Stimulated activated CD8-positive, alpha-beta memory T cell treated with anti-CD3 and anti-CD28 coated beads, Interleukin-12 subunit alpha, Interleukin-12 subunit beta, amount 100 ng/mL, for 24 hours (primary cell): ENCODE data around the gene P2RY2.

ENCODE experiments used
- DNase-seq: peaks from one replicate; pipeline ENCODE4 v3.0.0-alpha.2; 2020; ENCODE audit errors: extremely low read depth

P2RY2 gene

DNA sequence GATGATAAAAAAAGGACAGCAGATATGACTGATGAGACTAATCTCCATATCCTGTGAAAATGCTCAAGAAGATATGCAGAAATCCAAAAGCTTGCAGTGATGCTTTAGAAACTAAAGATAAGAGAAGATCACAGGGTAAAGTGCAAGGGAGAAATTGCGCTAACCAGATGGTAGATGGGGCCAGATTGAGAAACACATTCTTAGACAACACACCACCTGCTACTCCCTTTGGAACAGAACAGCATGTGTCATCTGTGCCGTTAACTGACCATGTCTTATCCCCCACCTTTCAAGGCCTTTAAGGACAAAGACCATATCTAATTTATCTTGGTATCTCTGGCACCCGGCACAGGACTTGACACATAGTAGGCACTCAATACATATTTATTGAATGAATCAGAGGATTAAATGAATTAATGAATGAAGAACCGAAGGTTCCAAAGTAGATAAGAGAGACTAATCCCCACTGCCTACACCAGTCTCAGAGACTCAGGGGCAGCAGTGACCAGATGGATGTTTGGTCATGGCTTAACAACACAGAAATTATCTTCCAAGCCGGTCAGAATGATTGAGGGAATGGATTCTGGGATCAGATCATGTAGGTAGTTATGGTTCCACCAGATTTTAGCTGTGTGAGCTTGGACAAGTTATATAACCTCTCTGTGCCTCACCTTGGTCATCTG is 12.3 kb upstream of the P2RY2 start:
- no peak for DNase-seq

DNA sequence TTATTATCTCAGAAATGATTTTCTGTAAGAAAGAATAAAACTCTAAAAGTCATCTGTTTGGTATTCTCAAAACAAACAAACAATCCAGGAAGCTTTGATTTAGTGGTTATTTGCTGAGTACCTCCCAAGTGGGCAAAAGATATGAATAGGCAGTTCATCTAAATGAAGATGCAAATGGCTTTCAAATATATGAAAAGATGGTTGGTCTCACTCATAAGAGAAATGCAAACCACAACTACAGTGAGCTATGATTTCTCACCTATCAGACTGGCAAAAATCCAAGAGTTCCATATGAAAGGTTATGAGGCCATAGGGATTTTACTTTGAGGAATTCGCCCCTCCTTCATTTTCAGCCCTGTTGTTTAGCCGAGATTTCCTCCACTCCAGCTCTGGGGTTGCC is 11.3 kb upstream of the P2RY2 start:
- DNase-seq, result no peak

DNA sequence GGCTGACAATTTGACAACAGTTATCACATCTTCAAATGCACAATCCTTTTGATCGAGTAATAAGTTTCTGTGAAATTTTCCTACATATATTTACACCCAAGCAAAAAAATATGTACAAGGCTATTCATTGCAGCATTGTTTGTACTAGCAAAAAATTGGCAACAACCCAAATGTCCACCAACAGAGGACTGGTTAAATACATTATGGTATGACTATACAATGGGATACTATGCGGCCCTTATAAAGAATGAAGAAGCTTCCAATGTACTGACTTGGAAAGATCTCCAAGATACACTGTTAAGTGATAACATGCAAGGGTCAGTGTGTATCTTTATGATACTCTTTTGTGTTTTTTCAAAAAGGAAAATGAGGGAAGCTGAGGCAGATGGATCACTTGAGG is 8.2 kb upstream of the P2RY2 start:
- no peak for DNase-seq

DNA sequence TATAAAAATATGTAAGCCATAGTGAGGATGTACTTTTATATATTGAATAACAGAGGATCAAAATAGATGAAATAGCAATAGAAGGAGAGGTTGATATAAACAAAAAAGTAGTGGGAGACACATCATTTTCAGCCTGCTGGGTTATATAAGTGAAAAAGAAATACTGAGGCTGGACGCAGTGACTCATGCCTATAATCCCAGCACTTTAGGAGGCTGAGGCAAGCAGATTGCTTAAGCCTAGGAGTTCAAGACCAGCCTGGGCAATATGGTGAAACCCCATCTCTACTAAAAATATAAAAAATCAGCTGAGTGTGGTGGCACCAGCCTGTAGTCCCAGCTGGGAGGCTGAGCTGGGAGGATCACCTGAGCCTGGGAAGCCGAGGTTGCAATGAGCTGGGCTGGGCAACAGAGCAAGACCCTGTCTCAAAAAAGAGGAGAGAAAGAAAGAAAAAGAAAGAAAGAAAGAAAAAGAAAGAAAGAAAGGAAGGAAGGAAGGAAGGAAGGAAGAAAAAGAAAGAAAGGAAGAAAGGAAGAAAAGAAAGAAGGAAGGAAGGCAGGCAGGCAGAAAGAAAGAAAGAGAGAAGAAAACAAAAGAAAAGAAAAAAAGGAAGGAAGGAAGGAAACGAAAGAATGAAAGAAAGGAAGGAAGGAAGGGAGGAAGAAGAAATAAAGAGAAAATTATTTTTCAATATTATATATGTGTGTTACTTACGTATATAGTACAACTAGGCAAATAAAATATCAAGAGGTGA is 7.0 kb upstream of the P2RY2 start:
- no peak for DNase-seq

DNA sequence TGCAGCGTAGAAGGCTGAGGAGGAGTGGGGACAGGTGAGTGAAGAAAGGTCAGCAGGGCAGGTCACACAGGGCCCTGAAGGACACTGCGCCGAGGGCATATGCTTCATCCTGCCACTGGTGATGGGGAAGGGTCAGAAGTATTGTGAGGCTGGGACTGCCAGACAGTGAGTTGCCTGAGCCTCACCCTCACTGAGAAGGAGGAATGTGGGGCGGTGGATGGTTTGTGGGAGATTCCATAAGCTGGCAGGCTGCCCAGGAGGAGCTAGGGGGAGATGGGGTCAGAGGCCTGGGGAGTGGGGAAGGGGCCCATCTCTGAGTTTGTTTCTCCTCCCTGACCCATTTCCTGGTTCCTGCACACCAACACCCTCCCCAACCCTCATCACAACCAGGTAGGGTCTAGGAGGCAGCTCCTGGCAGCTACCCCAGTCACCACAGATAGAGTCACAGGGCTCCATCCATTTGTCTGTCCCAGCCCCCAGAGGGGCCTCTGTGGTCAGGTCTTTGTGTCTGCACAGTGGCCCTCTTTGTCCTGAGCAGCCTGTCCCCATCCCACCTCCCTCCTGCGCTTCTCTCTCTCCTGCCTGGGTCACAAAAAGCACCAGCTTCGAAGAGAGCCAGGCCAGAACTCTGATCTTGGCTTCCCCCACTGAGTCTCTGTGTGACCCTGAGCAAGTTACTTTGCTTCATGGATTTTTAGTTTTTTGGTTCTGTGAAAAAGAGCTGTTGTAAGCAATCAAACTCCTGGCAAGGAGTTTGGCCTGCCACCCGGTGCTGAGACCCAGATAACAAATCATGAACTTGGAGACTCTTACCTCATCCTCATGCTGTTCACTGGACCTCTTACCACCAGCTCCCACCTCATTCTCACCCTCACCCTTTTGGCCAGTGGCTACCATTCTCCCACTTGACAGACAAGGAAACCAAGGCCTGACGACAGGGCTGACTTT is 4.6 kb upstream of the P2RY2 start:
- DNase-seq, result no peak

DNA sequence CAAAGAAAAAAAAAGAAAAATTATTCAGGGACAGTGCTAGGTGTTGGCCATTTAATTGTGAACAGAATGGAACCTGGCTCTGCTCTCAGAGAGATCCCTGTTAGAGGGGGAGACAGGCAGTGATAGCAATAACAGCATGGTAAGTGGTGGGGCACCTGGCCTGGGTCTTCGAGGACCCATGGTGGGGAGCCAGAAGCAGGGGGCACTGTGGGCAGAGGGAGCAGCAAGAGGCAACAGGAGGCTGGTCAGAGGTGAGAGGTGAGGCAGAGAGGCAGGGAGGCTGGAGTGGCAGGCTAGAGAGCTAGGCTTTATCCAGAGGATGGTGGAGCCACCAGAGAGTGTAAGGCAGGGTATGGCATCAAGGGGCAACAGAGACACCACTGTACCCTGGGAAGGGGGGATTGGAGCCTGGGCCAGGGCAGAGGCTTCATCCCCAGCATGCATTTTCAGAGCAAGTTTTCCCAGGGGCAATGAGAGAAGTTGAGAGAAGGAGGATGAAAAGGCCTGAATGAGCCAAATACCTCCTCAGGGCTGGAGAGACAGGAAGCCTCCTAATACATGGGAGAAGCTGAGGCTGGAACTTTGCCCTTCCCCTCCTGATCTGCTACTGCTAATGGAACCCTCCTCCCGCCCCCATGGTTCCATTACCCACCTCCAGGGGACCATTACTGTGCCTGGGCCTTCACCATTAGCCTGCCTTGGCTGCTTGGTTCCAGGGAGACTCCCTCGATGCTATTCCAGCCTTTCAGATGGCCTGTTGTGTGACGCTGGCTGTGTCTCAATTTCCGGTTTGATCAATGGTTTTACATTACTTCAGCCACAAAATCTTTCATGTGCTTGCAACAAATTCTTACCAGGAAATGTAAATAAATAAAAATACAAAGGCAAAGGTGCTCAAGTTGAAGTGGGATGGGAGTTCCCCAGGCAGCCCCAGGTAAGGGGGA is 2.6 kb upstream of the P2RY2 start:
- no peak for DNase-seq

DNA sequence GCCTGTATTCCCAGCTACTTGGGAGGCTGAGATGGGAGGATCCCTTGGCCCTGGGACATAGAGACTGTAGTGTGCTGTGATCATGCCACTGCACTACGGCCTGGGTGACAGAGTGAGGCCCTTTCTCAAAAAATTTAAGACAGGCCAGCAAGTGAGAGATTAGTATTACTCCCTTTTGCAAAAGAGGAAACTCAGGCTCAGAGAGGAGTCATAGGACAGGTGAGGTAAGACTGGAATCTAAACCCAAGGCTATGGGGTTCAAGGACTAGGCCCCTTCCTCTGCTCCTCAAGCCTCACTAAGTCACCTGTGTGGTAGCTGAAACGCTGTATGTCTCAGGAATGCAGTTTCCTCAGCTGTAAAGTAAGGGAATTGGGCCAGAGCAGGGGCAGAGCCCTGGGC is 1.6 kb upstream of the P2RY2 start:
- DNase-seq, result no peak

DNA sequence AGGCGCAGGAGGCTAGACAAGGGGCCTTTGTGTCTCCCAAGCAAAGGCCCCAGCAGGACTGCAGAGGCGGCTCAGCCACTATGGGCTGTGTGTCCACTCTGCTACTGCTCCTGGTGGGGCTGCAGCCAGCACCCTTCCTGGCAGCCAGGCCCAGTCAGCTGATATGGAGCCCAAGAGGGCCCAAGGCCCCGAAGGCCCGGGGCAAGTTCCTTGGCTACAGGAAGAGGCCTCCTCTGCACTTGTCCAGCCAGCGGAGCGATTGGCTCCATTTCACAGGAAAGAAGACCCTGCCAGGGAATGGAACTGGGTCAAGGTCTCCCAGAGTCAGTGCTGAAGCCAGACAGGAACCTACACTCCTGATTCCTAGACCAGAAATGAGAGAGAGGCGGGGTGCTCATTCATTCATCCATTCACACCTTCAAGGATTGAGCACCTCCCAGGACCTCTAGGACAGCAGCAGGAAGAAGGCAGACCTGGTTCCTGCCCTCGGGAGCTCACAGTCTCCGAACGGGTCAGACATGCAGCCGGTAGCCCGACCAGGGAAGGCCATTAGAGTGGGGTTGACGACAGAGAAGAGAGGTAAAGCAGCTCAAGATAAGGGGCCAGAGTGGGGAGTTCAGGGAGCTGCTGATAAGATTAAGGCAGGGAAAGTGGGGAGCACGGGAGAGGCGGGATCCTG is 811 bp upstream of the P2RY2 start:
- DNase-seq, result no peak

DNA sequence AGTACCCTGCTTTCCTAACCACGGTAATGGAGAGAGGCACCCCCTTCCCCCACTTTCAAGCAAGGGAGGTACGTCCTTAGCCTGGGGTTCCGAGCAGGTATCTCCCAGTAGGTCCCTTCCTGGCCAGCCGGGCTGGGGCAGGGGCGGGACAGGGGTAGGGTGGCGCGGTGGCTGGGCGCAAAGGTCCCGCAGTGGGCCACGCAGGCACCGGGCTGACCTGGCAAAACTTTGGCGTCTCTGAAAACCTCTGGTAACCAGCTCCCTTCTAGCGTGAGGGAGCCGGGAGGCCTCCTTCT is 323 bp upstream of the P2RY2 start:
- no peak for DNase-seq

DNA sequence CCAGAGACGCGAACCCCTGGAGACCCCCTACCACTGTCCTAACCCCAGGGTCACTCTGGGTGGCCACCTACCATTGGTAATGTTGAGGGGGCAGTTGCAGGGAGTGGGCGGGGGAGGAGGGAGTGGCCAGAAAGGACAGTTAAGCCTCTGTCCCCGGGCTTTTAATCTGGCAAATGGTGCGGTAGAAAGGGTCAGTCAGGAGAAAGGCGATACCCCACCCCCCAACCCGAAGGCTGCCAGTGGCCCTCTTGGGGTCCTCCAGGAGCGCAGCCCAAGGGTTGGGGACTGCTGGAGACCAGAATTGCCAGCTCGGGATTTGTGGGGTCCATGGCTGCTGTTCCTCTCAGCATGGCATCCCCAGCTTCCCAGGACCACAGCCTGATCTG is 742 bp downstream of the P2RY2 start:
- no peak for DNase-seq

DNA sequence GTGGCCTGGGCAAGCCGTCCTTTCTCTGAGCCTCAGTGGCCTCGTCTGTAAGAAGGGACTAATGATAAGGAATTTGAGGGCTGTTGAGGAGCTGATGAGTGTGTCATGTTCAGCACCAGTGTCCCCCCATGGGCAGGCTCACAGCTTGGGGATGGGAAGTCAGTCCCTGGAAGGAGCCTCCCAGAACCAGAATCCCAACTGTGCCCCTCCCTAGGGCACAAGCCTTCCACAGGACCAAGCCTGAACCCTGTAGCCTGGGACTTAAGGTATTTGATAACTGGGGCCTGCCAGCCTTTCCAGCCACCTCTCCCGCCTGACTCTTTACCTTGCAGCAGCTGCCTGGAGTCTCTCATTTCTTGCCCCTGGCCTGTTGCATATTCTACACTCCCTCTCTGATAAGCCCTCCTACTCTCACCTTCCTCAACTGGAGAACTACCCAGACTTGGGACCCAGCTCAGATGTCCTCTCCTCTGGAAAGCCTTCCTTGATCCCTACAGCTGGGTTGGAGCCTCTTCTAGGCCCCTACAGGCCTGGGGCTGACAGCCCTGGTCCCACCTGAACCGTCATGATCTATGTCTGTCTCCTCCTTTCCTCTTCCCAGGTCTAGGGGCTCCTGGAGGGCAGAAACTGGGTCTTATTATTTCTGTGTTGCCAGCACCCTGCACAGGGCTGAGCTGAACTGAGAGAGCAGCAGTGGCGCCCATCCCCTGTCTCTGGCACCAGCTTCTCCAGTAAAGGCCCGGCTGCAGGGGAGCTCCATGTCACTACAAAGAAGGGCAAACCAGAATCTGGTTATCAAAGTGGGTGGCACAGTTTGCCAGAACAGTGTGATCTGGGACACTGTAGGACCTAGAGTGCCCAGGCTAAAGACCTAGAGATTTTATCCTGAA is 1.6 kb downstream of the P2RY2 start:
- no peak for DNase-seq

DNA sequence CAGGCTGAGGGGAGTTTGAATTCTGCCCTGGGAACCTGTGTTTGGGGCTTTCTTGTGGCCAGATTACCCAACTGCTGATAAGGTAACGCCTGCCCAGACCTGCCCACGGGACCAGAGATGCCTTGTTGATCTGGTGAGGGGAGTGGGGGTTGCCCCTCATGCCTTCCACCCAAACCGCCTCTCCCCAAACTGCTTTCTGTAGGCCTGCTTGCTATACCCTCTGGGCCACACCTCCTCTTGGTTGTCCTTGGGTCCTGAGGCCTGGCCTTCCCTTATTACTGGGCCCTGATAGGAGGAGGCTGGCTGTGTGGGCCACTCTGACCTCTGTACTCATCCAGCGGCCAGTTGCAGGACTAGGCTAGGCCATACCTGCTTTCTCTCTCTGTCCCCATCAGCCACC is 3.4 kb downstream of the P2RY2 start:
- no peak for DNase-seq

DNA sequence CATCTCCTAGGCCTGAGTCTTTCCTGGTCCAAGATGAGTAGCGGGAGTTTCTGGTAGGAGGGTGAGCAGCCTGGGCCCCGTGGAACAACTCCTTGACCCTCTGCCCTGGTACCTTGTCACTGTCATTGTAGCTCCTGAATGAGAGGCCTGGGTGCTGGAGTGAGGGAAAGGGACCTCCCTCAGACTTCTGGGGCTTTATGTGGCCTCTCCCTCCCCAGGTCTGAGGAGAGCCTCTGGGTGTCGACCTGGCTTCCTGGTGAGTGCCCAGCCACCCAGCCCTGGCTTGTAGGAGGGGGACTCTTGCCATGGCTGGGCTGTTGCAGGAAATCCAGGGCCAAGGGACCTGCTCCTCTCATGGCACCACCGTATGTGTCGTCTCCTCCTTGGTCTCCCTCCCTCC is 3.9 kb downstream of the P2RY2 start:
- DNase-seq, result no peak

DNA sequence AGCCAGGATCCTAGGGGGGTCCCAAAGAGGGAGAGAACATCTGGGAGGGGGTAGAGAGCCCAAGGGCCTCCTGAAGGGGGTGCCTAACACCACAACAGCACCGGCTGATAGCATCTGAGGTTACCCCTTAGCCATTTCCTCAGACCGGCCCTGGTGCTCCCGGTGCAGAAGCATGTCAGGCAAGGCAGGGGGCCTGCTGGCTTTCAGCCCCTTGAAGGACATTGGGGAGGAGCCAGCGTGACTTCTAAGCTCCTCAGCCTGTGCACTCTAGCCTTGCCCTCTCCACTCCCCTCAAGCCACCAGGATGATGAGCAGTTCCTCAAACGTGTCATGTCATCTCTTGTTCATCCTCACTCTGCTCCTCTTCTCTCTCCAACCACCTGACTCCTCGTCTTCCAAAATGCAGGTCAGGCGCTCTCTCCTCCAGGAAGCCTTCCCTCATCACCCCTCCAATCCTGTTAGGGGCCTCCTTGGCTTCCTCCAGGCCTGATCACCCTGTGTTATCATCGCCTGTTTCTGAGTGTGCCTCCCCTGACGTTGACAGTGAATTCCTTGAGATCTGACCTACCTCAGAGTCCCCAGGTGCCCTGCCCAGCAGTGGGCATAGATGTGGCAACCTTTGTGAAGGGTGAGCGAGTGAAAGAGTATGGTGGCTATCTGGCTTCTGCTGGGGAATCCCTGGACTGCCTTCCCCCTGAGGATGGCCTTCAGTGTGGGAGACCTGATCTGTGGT is 6.1 kb downstream of the P2RY2 start:
- DNase-seq, result no peak

DNA sequence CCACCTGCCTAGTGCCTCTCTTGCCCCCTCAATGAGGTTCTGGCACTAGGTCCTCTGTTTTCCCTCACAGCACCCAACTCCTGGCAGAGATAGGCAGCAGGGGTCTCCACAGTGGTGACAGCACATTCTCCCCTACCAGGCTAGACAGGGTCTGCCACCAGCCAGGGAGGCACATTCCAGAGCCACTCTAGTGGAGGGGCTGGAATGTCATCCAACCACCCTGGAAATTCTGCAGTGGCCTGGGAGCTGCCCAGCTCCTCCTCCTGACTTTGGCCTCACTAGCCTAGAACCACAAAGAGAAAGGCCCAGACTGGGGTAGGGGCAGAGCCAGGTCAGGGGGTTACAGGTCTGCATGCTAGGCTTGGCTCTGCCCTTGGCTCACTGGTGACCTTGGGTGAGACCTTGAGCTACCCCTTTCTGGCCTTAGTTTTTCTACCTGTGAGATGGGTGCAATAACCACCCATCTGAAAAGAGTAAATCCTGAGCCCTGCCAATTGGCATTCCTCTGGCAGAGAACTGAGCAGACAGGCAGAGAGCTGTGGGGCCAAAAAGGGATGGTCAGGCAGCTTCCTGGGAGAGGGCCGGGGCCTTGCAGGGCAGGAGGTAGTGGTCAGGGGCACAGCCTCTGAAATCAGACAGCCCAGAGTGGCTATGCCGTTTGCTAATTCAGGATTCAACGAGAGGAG is 7.1 kb downstream of the P2RY2 start:
- no peak for DNase-seq

DNA sequence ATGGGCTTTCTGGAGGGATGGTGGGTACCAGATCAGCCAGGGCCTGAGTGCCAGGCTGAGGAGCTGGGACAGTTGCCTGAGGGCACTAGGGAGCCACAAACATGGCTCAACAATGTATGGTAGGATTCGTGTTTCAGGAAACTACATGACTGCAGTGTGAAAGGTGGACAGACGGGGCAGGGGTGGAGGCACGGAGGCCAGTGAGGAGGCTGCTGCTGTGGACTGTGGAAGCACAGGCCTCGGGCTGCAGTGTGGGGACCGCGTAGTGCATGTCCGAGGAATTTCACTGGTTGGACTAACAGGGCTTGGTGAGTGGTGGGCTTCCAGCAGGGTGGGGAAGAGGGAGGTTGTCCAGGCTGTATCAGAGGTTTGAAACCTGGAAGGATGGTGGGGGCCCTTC is 7.8 kb downstream of the P2RY2 start:
- DNase-seq, result no peak

DNA sequence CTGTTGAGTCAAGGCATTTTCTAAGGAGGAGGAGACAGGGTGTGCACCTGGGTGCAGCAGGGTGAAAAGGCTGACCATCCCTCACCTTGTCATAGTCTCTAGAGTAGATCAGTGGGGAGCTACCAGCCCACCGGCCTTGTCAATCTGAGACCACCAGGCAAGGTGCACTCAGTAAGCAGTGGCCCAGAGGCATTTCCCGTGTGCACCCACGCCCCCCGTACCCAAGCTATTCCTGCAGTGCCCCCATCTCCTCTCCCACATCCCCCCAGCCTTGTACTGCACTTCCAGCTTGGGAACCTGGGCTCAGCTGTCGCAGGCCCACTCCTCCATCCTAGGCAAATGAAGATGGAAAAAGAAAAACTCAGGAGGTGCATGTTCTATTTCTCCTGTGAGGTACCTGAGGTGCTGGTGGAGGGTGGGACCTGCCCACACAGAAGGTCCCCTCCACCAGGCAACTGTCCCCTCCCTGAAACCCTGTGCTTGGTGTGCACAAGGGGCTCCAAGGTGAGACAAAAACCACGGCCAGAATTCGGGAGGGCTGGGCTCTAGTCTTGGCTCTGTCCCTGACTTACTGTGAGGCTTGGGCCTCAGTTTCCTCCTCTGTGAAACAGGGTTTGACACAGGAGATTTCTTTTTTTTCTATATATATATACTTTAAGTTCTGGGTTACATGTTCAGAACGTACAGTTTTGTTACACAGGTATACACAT is 8.4 kb downstream of the P2RY2 start:
- DNase-seq, result no peak

DNA sequence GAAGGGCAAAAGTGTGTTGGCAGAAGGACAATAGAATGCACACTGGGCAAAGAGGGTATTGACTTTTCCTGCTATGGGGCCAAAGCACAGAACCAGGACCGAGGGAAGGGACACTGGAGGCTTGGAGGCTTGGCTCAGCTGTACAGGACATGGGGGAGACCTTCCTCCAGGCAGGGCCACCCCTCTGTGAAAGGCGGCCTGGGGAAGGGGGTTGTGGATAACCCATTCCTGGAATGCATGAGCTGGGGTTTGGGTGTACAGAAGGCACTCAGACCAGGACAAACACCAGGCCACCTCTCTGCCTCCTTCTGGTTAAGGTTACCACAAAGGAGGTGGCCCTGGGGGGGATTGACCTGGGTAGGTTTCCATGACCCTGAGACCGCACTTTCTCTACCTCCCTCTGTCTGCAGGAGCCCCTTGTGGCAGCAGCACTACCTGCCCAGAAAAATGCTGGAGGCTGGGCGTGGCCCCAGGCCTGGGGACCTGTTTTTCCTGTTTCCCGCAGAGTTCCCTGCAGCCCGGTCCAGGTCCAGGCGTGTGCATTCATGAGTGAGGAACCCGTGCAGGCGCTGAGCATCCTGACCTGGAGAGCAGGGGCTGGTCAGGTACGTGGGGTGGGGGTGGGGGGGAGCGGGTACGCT is 9.6 kb downstream of the P2RY2 start:
- no peak for DNase-seq
